Stimulated activated CD8-positive, alpha-beta memory T cell treated with anti-CD3 and anti-CD28 coated beads, Interleukin-2, amount 100 ng/mL, for 1 hour (primary cell): Measurements from ENCODE around the gene GFRA1.

Source experiments
- DNase-seq, 2 donors: peaks; one replicate each; pipeline ENCODE4 v3.0.0-alpha.2; 2020; ENCODE audit warnings: low read depth in 2 of 2

Gene GFRA1

GRCh38 chr10:116272440-116273283 lies at the start of gene GFRA1:
Gene GFRA1 (minus strand): TSS chr10:116273206. CDS start chr10:116272029, 1,177 bp downstream.
- DNase-seq, result no peak

DNA sequence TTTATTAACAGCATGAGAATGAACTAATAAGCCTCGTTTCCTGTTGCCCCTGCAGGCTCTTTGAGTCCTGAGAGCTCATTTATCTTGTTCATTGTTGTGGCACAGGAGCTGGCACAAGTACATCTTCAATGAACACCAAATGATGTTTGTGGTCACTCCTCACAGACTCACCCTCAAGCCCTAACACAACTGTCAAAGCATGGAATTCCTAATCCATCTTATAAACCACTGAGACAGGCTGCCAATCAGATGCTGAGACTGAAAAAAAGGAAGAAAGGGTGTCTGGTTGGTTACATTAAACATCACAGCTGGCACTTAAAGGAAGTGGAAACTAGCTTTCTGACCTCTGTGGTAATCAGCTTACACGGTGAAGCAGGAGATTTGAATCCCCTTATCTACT lies 43.5 kb upstream of the GFRA1 start:
- DNase-seq, result no peak

- DNase-seq, result no peak
Measured at GRCh38 chr10:116312548-116312947, 39.5 kb upstream of the GFRA1 start.

DNA sequence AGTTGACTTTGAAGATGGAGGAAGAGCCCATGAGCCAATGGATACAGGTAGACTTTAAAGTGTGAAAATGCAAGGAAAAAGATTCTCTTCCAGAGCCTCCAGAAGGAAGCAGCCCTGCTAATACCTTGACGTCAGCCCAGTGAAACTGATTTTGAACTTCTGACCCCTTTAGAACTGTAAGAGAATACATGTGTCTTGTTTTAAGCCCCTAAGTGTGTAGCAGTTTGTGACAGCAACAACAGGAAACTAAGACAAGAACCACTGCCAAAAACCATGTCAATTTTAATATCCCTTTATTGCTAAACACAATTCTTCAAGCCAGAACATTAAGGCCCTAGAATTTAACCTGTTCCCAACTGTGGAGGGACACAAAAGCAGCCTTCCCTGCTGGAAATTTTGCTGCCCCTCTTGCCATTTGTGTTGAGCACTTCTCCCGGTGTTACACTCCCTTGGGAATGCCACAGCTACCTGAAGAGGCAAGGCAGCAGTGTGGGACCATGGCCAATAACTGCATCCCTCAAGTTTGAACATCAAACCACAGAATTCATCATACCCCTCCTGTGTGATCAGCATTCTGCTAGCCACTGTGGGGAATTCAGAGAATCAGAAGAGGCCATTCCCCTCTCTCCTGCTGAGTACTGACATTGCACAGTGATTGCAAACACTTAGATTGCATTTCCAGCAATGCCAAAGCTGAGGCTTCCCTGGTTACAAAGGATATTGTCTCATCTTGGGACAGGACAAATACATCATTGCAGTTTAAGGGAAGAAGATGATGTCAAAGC lies 38.9 kb upstream of the GFRA1 start:
- no peak for DNase-seq

GRCh38 chr10:116311016-116311415 lies 38.0 kb upstream of the GFRA1 start:
- no peak for DNase-seq

DNA sequence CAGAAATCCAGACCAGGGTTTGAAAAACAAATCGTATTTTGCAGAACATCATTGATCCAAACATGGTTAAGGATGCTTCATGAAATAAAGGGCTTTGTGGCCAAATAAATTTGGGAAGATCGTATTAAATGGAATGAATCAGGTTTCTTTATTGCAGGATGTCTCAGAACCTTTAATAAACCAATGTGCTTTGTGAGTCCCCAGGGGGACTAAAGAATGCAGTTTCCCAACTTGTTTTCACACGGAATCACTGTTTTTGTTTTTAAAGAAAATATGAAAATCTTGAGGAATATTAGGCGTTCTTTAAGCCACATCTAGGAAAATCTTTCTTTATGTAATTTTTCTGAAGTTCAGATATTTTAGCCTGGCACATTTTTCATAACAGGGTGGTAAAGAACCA lies 34.4 kb upstream of the GFRA1 start:
- DNase-seq, result no peak

GRCh38 chr10:116306847-116307246 lies 33.8 kb upstream of the GFRA1 start:
- no peak for DNase-seq

DNA sequence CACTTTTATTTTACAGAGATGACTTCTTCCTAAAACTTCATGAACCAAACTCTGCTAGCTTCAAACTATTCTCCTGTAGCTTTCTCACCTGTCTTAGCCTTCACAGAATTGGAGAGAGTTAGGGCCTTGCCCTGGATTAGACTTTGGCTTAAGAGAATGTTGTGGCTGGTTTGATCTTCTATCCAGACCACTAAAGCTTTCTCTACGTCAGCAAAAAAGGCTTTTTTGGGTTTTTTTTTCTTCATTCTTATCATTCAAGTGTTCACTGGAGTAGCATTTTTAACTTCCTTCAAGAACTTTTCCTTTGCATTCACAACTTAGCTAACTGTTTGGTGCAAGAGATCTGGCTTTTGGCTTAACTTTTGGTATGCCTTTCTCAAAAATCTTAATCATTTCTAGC lies 31.9 kb upstream of the GFRA1 start:
- DNase-seq, result no peak

- DNase-seq, result no peak
Measured at GRCh38 chr10:116300542-116300941, 27.5 kb upstream of the GFRA1 start.

GRCh38 chr10:116298586-116298985 lies 25.6 kb upstream of the GFRA1 start:
- DNase-seq, result no peak

DNA sequence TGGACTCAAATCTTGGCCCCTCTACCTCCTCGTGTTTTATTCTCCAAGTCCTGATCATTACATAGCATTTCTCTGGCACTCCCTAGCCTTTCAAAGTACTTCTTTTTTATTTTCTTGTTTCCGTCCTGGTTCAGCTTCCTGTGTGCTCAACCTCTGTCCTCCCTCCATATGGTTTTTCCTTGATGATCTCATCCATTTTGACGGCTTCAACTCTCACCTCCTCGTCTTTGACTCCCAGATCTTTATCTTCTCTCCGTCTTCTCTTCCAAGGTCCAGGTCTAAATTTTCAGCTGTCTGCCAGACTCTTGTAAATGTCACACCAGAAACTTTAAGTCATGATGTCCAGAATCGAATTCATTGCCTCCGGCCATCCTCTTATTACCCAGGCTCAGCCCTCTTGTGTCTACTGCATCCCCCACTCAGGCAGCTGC lies 23.3 kb upstream of the GFRA1 start:
- no peak for DNase-seq

GRCh38 chr10:116292493-116292892 lies 19.5 kb upstream of the GFRA1 start:
- no peak for DNase-seq

DNA sequence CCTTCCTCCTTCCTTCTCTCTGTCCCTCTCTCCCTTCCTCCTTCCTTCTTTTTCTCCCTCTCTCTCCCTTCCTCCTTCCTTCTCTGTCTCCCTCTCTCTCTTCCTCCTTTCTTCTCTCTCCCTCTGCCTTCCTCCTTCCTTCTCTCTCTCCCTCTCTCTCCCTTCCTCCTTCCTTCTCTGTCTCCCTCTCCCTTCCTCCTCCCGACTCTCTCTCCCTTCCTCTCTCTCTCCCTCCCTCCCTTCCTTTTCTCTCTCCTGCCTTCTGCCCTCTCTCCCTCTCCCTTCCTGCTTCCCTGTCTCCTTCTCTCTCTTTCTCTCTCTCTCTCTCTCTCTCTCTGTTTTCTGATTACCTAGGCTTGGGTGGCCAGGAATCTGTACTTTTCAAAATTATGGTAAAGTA lies 16.6 kb upstream of the GFRA1 start:
- no peak for DNase-seq

DNA sequence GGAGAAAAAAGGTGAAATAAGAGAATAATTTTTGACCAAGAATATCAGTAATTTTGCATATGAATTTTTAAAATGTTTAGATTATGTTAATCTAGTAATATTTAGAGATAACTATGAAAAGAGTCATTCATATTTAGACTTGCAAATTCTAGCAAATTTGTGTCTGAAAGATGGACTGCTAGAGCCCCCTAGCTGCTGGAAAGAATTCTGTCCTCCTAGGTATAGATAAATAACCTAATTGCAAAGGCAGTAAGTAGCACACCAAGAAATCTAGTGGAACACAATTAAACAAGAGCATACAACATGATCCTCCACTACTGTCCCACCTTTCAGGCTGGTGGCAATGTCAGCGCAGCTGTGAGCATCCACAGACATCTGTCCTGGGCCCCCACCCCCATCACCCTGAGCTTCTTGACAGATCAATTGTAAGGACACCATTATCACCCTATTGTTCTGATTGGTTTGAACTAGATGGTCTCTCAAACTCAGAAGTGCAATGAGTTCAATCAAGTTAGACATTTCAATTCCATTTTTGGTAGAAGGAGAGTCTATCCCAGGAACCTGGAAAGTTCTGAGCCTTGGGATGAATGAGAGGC lies 15.0 kb upstream of the GFRA1 start:
- DNase-seq, result no peak

DNA sequence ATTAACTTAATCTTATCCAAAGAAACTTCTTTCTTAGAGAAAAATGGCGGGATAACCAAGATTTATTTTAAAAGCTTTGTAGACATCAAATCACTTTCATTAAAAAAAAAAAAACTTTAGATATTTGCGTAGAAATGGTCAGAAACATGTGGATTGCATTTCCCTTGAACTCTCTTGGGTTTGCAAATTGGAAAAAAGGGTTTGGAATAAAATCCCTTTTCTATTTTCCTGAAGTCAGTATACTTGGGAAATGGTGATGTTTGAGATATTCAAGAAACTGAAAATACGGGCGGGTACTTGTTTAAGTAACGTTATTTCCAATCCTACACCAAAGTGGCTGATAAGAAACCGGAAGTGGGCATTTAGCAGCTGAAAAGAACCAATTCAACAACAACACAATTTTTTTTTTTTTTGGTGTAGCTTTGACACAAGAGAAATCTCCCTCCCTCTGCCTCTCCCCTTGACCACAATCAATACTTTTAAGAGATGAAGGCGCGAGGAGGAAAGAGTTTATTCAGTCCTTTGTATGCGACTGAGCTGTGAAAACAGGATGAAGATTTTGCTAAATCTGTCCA lies 13.7 kb upstream of the GFRA1 start:
- DNase-seq, result no peak

DNA sequence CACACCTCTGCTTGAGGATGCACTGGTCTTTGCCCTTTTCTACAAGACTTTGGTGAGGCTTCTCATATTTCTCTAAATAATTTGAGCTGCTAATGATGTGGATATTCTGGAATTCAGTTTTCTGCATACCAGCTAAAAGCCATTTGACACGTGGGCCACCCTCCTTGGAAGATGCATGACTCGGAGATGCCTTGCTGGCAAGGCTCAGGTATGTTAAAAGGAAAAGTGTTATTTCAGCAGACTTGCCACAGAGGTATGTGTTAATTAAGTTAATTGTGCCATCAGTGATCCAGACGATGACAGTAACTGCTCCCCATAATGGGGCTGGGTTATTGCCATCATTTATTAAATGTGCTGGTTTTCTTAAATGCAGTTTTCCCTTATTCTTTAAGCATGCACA lies 8.8 kb upstream of the GFRA1 start:
- DNase-seq, result no peak

DNA sequence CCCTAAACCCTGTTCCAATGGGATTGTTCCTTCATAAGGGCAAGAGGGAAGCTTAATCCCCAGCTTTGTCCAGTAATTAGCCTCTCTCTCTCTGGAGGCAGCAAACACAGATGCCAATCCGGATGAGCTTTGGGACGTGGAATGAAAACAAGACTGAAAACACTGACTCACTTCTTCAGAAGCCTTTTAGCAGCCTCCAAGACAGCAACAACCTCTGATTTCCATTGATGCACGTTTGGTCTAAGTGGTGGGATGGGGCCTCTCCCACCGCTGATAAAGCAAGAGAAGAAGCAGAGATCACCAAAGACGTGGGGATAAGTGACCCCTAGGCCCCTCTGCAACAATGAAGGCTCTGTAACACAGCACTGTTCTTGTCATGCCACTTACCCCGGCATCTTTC lies 5.8 kb upstream of the GFRA1 start:
- no peak for DNase-seq

DNA sequence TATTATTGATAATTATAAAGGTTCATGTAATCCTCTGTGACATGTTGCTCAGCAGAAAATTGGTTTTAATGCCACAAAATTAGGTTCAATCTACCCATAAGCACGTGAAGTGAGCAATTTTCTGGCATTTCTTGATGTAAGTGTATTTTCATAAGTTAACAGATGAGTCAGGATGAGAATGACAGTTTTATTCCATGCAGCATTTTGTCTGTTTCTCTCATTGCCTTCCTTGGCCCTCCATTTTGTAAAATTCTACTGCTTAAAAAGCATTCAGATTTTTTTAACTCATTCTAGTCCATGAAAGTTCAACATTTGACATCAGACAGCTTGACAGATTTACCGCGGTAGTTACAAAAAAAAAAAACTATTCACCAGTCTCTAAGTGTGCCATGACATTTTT lies 4.0 kb upstream of the GFRA1 start:
- DNase-seq, result no peak

- no peak for DNase-seq
Measured at GRCh38 chr10:116274064-116274904, 1.3 kb upstream of the GFRA1 start.

DNA sequence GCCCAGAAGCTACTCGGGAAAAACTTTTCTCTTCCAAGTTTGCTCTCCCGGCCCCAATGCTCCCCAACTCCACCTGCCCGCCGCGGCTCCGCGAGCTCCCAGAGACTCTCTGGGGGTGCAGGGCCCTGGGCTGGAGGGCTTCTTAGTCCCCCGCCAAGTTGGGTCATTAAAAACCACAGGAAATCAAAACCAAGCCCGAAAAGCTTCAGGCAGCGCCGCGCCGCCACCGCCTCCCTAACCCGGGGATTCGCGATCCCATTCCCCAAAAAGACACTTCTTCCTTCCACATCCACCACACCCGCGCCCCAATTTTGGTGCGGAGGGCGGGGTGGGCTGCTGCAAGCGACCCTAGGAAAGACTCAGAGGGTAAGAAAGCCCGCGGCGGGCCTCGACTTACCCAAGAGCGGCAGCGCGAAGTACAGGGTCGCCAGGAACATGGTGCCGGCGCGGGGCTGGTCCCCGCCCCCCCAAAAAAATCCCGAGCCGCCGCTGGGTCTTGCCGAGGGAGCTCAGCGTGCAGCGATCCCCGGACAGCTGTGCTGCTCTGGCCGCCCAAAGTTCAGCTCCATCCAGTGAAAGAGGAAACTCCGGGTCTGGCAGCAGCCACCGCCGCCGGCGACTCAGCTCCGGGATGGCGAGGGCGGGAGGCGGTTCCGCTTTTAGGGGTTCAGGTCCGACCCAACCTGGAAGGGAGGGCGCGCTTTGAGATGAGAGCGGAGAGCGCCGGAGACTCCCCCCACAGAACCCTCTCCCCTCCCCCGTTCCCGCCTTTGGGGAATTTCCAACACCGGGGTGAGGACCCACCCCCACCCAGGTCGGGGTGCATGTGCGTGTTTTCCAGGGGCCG lies 1.2 kb downstream of the GFRA1 start:
- DNase-seq, result no peak
